Stimulated activated CD4-positive, alpha-beta T cell treated with anti-CD3 and anti-CD28 coated beads, Interleukin-1b, Interleukin-23, amount 100 ng/mL, for 4 hours (primary cell): ENCODE results near the gene ITPR2.
"Not testable (repeated sequence)": the region's sequence is repeated elsewhere in the genome, so short reads cannot be mapped to it uniquely, and the experiment has no call there.

Experiments used
- DNase-seq, 2 donors: peaks; one replicate each; pipeline ENCODE4 v3.0.0-alpha.2; 2020; ENCODE audit warnings: low read depth in 2 of 2

Gene ITPR2

GRCh38 chr12:26786865-26787514, 46.0 kb downstream of the ITPR2 start:
- no peak for DNase-seq

GRCh38 chr12:26786491-26786864, 46.5 kb downstream of the ITPR2 start:
- DNase-seq = no peak

- not testable (repeated sequence) for DNase-seq
Observed at GRCh38 chr12:26783816-26784379, 49.1 kb downstream of the ITPR2 start.

GRCh38 chr12:26783131-26783526, 49.9 kb downstream of the ITPR2 start:
- no peak for DNase-seq

GRCh38 chr12:26782372-26783130, 50.4 kb downstream of the ITPR2 start:
- no peak for DNase-seq

GRCh38 chr12:26780656-26781055, 52.3 kb downstream of the ITPR2 start:
- not testable (repeated sequence) for DNase-seq

GRCh38 chr12:26778173-26778775, 54.7 kb downstream of the ITPR2 start:
- DNase-seq = not testable (repeated sequence)

- DNase-seq = no peak
Observed at GRCh38 chr12:26777236-26777635, 55.8 kb downstream of the ITPR2 start.

- not testable (repeated sequence) for DNase-seq
Observed at GRCh38 chr12:26775991-26776390, 57.0 kb downstream of the ITPR2 start.

- DNase-seq = no peak
Observed at GRCh38 chr12:26773313-26774104, 59.5 kb downstream of the ITPR2 start.

GRCh38 chr12:26771861-26772260, 61.1 kb downstream of the ITPR2 start:
- DNase-seq = no peak

GRCh38 chr12:26770239-26771070, 62.5 kb downstream of the ITPR2 start:
- DNase-seq = no peak

GRCh38 chr12:26769611-26770010, 63.4 kb downstream of the ITPR2 start:
- no peak for DNase-seq

- no peak for DNase-seq
Observed at GRCh38 chr12:26768611-26769603, 64.1 kb downstream of the ITPR2 start.

GRCh38 chr12:26767865-26768264, 65.1 kb downstream of the ITPR2 start:
- DNase-seq = no peak

- no peak for DNase-seq
Observed at GRCh38 chr12:26767116-26767515, 65.9 kb downstream of the ITPR2 start.

- DNase-seq = no peak
Observed at GRCh38 chr12:26762186-26762585, 70.8 kb downstream of the ITPR2 start.

GRCh38 chr12:26761775-26762174, 71.2 kb downstream of the ITPR2 start:
- no peak for DNase-seq

GRCh38 chr12:26760657-26761293, 72.2 kb downstream of the ITPR2 start:
- DNase-seq = no peak
